Activated T-helper 9 cell treated with anti-CD3 and anti-CD28 coated beads, Interleukin-2, amount 50 U/mL, for 16 hours (primary cell): ENCODE measurements around the gene TUBD1.
"Not testable (repeated sequence)": the region's sequence is repeated elsewhere in the genome, so short reads cannot be mapped to it uniquely, and the experiment has no call there.

ENCODE experiments used
- DNase-seq: peaks from one replicate; pipeline ENCODE4 v3.0.0-alpha.2; 2020; ENCODE audit warnings: low read depth

TUBD1 gene, protein sequence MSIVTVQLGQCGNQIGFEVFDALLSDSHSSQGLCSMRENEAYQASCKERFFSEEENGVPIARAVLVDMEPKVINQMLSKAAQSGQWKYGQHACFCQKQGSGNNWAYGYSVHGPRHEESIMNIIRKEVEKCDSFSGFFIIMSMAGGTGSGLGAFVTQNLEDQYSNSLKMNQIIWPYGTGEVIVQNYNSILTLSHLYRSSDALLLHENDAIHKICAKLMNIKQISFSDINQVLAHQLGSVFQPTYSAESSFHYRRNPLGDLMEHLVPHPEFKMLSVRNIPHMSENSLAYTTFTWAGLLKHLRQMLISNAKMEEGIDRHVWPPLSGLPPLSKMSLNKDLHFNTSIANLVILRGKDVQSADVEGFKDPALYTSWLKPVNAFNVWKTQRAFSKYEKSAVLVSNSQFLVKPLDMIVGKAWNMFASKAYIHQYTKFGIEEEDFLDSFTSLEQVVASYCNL

DNA sequence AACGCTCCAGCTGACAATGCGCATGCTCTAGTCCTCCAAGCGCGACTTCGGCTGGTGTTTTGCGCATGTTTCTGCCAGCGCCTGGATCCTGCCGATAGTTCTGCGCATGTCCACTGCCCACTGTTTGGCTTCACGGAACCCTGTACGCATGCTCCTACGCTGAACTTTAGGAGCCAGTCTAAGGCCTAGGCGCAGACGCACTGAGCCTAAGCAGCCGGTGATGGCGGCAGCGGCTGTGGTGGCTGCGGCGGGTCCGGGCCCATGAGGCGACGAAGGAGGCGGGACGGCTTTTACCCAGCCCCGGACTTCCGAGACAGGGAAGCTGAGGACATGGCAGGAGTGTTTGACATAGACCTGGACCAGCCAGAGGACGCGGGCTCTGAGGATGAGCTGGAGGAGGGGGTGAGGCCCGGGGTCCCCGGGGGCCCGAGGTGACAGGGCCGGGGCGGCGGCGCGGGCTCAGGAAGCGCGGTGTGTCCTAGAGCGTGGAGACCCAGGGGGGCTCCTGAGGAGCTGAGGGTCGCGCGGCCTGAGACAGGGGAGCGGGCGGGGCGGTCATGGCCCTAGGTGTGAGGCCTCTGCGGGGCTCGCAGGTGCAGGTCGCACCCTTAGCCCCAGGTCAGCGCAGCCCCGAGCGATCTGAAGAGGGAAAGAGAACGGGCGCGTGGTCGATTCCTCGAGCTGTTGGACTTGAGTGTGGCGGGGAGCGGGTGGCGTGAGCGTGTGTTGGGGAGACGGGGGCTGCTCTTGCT is at the start of gene TUBD1, which contains the start of gene RPS6KB1:
Gene TUBD1, minus strand, starts transcription at position 20 of the 752 bp plus-strand sequence. CDS start 1,941 bp downstream, outside the sequence.
Gene RPS6KB1, plus strand, starts transcription at position 198 of the 752 bp plus-strand sequence. Its CDS starts 64 bp downstream, at position 262.
- DNase-seq = peak; percentile 94

DNA sequence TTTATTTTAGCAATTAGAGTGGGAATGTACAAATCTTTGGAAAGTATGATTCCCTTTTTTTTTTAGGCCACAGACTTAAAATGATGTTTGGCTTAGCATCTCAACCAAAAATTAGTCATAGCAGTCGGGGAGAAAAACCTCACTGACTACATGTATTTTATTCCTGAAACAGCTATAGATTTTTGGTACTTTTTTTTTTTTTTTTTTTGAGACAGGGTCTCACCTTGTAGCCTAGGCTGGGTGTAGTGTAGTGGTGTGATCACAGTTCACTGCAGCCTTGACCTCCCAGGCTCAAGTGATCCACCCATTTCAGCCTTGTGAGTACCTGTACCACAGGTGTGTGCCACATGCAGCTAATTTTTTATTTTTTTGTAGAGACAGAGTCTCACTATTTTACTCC is 48.4 kb upstream of the TUBD1 start:
- no peak for DNase-seq

DNA sequence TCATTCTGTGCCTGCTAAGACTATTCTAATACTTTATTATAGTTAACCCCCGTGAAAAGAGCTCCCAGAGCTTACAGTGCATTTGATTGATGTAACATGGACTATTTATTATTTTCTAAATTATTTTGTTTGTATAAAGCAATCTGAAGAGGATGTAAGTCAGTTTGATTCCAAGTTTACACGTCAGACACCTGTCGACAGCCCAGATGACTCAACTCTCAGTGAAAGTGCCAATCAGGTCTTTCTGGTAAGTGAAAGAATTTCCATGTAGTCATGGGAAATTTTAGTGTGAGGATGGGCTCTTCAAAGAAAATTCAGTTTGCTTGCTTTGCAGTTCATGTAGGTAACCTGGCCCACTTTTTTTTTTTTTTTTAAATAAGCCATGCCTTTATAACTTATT is 48.0 kb upstream of the TUBD1 start:
- not testable (repeated sequence) for DNase-seq

DNA sequence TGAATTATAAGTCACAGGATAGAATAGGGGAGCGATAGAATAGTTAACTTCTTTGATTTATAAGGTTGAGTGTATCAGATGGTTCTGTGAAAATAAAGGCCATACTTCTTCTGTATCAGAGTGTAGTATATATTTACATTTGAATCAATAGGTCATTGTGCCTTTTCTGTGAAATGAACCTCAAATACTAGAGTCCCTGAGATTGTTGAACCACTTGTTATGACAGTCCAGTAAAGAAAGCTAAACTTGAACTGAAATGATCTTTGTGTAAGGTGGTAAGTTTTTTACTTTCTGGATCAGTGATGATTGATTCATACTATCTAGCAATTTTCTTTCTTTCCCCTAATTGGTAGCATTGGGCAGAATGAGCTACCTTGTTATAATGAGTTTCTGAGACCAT is 40.6 kb upstream of the TUBD1 start:
- DNase-seq = not testable (repeated sequence)

DNA sequence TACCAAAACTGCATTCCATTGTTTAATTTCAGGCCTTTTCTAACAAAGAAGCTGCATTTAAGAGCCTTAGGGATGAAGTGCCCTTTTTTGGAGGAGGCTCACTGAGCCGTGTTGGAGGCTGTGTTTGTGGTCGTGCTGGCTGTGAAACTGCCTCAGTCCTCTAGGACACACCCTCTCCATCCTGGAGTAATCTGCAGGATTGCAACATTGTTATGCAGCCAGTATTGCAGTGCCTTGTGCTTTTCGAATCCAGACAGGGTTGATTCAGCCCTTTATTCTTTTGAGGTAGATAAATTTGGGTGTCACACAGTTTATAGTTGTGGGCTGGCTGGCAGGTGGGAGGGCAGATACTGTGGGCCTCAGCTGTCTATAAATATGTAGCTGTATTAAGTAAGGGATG is 38.0 kb upstream of the TUBD1 start:
- not testable (repeated sequence) for DNase-seq

DNA sequence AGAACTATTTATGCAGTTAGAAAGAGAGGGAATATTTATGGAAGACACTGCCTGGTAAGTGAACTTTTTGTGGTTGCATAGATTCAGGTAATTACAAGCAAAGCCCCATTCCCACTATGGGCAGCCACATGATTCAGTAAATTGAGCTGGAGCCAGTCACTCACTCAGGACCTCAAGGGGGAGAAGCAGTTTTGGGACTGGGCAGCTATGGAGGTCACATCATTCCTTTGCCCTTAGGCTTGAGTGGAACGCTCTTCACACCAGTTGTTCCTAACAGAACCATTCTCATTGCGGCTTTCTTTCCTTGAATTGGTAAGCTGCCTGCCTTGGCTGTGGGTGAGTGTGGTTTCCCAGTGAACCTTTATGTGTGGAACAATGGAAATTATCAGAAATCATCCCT is 37.4 kb upstream of the TUBD1 start:
- not testable (repeated sequence) for DNase-seq

DNA sequence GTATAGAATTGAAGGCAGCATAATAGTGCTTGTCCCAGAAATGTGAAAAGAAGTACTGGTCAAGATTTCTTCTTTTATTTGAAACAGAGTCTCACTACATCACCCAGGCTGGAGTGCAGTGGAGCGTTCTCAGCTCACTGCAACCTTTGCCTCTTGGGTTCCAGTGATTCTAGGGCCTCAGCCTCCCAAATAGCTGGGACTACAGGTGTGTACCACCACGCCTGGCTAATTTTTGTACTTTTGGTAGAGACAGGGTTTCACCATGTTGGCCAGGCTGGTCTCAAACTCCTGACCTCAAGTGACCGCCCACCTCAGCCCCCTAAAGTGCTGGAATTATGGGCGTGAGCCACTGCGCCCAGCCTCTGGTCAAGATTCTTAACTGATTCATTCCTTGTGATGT is 27.9 kb upstream of the TUBD1 start:
- DNase-seq = not testable (repeated sequence)

DNA sequence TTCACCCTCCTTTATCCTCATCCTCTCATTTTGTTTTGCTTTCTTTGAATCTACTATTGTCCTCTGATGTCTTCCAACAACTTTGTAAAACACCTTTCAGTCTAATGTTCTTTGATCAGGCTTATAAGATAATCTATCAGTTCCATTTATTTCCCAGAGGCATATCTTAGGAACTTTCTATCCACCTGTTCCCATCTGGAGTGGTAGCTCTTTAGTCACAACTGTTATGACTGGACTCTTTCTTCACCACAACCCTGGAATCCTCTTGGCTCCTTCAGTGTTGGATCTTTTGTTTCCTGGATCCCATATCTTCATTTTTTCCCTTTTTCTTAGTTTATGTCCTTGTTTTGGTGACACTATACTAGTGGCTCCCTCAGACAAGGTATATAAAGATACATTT is 23.7 kb upstream of the TUBD1 start:
- DNase-seq = no peak

DNA sequence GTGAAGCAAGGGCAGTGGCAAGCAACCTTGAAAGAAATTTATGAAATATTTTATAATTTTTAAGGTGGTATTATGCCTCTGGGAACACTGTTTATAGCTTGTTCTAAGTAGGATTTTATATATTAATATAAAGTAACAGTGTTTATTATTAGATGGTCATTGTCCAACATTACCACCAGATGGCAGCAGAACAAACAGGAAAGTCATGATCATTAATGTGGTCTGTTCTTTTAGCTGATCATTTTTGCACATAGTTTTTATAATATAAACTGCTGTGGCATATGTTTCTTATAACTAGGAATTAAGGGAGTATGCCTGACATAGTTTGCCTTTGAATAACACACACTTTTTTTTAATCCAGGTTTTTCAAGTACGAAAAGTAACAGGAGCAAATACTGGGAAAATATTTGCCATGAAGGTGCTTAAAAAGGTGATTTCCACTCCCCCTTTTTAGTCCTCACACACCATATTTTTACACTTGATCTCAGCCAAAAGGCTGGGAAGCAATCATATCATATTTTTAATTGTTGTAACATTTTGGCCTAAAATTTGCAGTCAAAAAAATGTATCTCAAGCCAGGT is 21.6 kb upstream of the TUBD1 start:
- no peak for DNase-seq

DNA sequence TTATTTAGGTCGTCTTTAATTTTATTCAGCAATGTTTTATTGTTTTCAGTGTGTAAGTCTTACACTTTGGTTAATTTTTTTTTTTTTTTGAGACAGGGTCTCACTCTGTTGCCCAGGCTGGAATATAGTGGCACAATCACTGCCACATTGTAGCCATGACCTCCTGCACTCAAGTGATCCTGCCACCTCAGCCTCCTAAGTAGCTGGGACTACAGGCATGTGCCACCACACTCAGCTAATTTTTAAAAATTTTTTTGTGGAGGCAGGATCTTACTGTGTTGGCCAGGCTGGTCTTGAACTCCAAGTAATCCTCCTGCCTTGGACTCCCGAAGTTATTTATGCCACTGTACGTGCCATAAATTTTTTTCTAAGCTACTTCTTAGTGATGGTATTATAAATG is 14.7 kb upstream of the TUBD1 start:
- no peak for DNase-seq

DNA sequence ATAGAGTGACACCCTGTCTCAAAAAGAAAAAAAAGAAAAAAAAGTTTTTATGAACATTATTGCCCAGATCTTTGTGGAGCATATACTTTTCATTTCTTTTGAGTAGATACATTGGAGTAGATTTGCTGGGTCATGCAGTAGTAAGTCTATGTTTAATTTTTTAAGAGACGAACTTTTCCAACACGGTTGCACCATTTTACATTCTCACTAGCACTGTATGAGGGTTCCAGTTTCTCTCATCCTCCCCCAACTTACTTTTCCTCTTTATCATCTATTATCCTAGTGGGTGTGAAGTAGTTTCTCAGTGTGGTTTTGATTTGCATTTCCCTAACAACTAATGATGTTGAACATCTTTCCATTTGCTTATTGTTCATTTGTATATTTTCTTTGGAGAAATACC is 10.7 kb upstream of the TUBD1 start:
- DNase-seq = no peak

DNA sequence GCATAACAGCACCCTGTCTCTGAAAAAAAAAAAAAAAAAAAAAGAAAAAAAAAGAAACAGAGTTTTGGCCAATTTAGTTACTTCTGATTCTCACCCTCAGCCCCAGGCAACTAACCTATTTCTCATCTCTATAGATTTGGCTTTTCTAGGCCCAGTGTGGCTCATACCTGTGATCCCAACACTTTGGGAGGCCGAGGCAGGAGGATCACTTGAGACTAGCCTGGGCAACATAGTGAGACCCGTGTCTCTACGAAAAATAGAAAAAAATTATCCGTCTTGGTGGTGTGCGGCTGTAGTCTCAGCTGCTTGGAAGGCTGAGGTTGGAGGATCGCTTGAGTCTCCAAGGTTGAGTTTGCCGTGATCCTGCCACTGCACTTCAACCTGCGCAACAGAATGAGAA is 8.9 kb upstream of the TUBD1 start:
- DNase-seq = no peak

DNA sequence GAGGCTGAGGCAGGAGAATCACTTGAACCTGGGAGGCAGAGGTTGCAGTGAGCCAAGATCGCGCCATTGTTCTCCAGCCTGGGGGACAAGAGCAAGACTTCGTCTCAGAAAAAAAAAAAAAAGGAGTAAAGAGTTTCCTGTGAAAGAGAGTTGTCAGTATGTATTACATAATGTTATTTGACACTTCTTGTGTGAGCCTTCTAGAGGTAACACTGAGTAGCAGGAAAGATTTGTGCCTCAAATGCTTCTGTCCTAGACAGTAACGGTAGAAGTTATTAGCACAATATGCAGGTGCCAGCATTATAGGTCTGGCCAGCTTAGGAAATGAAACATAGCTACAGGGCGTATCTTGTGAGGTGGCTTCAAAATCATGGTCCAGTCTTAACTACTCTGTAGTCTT is 6.4 kb upstream of the TUBD1 start:
- DNase-seq = no peak

DNA sequence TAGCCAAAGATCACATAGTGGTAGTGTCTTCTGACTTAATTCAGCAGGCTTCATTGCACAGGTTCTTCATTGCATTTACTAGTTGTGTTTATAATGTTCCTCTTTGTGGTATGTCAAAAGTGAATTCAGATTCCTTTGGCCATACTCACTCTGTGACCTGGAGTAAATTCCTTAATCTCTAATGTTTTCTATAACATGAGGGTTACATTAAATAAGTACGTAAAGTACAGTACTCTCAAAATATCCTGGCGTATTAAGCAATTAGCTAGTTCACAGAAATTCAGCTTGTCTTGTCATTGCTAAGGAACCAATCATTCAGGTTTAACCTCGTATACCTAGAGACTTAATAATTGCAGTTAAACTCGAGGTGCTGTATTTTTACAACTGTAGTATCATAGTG is 4.3 kb upstream of the TUBD1 start:
- DNase-seq = no peak

DNA sequence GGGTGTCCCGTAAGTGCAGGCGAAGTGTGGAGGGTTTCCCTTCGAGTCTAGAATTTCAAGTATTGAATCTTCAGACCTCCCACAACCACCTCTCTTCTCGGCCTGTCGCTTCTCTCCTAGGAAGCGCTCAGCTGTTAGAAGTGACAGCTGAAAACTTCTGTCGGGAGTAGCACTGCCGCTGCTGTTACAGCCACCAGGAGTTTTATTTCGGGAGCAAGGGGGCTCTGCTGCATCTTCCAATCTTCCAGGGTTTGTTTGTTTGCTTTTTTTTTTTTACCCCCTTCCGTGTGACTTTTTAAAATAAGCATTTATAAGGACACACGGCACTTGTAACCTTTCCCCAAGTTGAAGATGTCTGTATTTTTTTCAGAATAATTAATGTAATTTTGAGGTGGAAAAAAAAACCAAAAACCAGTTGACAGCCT is 945 bp upstream of the TUBD1 start:
- no peak for DNase-seq

DNA sequence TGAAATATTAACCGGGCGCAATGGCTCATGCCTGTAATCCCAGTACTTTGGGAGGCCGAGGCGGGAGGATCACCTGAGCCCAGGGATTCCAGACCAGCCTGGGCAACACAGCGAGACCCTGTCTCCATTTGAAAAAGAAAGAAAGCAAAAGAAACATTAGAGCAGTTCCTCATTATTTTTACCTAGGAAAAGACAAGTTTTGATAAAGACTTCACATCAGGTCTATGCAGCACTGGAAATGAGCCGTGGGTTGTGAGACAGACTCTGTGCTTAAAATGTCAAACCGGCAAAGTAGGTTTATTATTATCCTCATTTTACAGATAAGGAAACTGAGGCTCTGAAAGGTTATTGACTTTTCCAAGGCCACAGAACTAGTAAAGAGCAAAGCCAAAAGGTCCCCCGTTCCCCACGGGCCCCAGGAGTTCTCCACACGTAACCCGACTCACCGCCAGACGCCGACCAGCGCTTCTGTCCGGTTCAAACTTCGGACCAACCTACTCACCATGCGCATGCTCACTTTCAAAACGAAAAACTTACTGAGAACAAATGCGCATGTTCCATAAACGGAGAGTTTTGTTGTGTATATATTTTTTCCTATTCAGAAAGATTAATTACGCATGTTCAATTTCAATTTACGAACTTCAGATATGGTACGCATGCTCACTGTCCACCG is 356 bp downstream of the TUBD1 start:
- no peak for DNase-seq

DNA sequence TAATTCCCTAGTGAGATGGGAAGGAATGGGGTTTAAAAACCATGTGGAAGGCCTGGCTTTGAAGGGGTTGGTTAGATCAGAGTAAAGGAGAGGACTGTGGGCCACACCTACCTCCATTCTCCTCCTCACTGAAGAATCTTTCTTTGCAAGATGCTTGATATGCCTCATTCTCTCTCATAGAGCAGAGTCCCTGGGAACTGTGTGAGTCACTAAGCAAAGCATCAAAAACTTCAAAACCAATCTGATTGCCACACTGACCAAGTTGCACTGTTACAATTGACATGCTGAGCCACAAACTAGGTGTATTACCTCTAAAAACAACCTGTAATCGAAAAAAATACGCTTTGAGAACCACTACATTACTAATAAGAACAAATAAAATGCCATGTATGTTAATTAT is 2.0 kb downstream of the TUBD1 start:
- no peak for DNase-seq

DNA sequence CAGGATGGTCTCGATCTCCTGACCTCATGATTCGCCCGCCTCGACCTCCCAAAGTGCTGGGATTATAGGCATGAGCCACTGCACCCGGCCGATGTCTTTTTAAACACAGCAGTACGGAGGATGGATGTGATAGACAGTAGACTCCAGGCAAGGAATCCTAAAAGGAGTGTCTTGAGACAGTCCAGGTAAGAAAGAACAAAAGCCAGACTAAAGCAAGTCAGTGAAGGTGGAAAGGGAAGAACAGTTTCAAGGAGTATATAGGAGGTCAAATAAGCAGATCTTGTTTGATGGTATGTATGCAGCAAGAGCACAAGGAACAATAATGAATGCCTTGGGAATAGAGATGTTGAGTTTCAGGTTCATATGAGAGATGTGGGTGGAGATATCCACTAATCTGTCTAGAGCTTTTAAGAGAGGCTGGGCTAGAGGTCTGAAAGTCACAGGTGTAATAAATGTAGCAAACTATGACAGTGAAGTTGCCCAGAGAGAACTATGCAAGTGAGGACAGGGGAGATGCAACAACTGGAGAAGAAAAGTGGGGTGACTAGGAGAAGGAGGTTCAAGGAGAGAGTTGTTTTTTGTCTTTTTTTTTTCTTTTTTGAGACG is 4.5 kb downstream of the TUBD1 start:
- DNase-seq = no peak

DNA sequence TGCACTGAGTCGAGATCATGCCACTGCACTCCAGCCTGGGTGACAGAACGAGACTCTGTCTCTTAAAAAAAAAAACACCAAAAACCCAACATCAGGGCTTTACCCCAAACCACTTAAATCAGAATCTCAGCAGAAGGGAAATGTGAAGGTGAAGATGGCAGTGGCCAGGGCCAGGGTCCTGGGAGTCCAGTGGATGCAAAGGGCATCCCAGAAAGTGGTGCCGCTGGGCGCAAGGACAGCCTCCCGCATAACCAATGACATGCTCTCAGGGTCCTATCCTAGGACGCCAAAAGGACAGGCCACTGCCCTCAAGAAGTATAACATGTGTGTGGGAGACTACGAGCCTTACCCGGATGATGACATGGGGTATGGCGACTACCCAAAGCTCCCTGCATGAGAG is 7.9 kb downstream of the TUBD1 start:
- no peak for DNase-seq

DNA sequence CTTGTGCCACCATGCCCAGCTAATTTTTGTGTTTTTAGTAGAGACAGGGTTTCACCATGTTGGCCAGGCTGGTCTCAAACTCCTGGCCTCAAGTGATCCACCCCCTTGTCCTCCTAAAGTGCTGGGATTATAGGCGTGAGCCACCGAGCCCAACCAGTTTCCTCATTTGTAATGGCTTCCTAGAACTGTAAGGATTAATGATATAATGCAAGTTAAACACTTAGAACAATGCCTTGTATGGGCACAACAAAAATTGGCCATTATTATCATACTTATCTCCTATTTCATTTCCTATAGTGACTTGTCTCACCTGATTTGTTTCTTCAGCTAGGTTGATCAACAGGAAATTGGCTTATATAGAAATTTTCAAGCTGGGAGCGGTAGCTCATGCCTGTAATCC is 14.1 kb downstream of the TUBD1 start:
- DNase-seq = no peak

DNA sequence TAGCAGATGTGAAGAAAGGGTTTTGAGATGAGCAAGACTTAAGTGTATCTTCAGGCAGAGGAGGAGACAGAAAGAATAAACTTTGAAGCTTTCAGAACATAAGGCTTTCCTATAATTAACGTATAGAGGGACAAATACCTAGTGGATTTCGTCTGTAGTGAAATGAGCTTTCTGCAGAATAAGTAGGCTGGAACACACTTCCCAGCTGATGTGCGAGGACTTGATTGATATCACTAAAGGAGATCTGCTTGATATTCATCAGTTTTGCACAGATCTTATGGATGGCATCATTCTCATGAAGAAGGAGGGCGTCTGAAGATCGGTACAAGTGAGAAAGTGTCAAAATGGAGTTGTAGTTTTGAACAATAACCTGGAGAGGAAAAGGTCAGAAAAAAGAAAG is 14.8 kb downstream of the TUBD1 start:
- no peak for DNase-seq

DNA sequence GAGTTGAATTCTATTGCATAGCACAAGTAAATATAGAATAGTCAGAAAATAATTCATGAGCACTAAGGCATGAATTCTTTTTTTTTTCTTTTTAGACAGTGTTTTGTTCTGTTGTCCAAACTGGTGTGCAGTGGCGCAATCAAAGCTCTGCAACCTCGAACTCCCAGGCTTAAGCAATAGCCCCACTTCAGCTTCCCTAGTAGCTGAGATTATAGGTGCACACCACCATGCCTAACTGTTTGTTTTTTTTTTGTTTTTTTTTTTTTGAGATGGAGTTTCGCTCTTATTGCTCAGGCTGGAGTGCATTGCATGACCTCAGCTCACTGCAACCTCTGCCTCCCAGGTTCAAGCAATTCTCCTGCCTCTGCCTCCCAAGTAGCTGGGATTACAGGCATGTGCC is 16.6 kb downstream of the TUBD1 start:
- no peak for DNase-seq
